ENCODE results near the gene SLX4.

Gene SLX4

DNA sequence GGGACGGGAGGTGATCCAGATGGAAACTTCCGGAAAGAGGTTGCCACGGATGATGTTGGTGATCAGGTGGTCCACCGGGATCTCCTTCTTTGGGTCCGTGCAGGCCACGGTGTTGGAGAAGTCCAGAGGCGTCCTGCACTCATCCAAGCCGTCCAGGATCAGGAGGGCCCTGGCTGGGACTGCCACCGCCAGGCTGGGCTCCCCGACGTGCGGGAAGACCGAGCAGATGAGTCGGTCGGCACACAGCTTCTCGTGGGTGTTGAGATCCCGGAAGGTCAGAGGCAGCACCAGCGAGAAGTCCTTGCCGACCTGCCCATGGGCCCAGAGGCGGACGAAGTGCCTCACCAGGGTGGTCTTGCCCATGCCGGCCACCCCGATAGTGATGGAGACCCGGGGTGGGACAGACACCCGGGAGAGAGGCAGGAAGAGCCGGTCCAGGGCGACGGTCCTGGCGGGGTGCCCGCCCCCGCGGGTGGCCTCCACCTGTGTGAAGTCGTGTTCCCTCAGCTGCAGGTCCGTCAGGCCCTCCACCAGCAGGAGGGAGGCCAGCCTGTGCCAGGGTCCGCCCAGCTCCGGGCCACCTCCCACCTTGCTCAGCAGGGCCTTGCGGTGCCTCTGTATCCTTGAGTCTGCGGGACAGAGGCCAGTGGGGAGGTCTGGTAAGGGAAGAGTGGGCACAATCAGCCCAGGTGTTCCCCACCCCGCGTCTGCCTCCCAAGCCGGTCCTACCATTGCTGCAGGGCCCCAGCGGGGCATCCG, 47.1 kb downstream of the SLX4 start:
- TF ChIP-seq TAF1 (IDR thresholded peaks at IDR 0.05; ENCODE audit: low read depth, low read length) = no peak
- no peak for TF ChIP-seq POU2F2 (IDR thresholded peaks at IDR 0.05; ENCODE audit: low read depth, low read length)
- no peak for TF ChIP-seq POLR2AphosphoS5 (IDR thresholded peaks at IDR 0.05; ENCODE audit: low read depth, low read length)
- TF ChIP-seq POLR2A (IDR thresholded peaks at IDR 0.05; ENCODE audit: low read depth, low read length) = no peak
- TF ChIP-seq SPI1 (IDR thresholded peaks at IDR 0.05; ENCODE audit: low read depth, low read length) = no peak
- TF ChIP-seq PAX5 (IDR thresholded peaks at IDR 0.05; ENCODE audit: insufficient read depth, low read length, severe bottlenecking) = no peak
- FAIRE-seq = no peak
- no peak for DNase-seq (ENCODE audit: insufficient read length, low spot score)

DNA sequence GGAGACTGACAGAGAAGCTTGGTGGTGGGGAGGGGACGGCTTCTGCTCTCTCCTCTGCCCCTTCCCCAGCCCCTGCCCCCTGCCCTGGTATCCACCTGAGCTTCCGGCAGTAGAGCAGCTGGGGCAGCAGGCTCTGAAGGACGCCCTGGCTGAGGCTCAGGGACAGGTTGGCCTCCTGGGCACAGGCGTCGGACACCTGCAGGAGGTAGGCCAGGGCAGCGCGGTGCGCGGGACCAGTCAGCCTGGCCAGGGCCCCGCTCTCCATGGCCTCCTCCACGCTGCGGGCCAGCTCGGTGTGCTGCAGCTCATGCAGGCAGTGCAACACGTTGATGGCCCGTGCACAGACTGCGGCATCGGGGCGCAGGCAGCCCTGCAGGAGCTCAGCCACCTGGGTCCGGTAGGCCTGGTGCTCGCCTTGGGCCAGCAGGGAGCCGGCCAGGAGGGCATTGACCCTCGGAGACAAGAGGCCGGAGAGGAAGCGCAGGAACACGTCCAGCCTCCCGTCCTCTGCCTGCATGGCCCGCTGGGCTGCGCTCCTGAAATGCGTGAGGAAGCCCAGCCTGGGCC, 48.4 kb downstream of the SLX4 start:
- FAIRE-seq (no peak), DNase-seq (ENCODE audit: insufficient read length, low spot score) (no peak)
- TF ChIP-seq TAF1 (IDR thresholded peaks at IDR 0.05; ENCODE audit: low read depth, low read length) (no peak), SPI1 (IDR thresholded peaks at IDR 0.05; ENCODE audit: low read depth, low read length) (no peak), POU2F2 (IDR thresholded peaks at IDR 0.05; ENCODE audit: low read depth, low read length) (no peak), POLR2AphosphoS5 (IDR thresholded peaks at IDR 0.05; ENCODE audit: low read depth, low read length) (no peak), POLR2A (IDR thresholded peaks at IDR 0.05; ENCODE audit: low read depth, low read length) (no peak), PAX5 (IDR thresholded peaks at IDR 0.05; ENCODE audit: insufficient read depth, low read length, severe bottlenecking) (no peak)

DNA sequence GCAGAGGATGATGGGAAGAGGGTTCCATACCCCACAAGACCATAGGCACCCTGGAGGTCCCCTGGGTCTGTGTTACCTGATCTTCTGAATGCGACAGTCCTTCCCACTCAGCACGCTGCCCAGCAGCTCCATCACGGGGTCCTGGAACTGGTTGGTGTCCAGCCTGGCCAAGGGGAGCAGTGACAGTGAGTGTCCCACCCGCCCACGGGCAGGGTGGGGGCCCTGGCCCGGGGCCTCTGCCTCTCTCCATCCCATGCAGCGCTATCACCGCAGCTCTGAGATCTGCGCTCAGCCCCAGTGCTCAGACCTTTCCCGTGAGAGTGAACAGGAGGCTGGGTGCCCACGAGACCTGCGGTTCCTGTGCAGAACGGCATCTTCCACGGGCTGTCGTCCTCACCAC, 49.8 kb downstream of the SLX4 start:
- DNase-seq (ENCODE audit: insufficient read length, low spot score) (no peak), FAIRE-seq (no peak)
- TF ChIP-seq POLR2AphosphoS5 (IDR thresholded peaks at IDR 0.05; ENCODE audit: low read depth, low read length) = no peak
- TF ChIP-seq POU2F2 (IDR thresholded peaks at IDR 0.05; ENCODE audit: low read depth, low read length) = no peak
- no peak for TF ChIP-seq TAF1 (IDR thresholded peaks at IDR 0.05; ENCODE audit: low read depth, low read length)
- TF ChIP-seq PAX5 (IDR thresholded peaks at IDR 0.05; ENCODE audit: insufficient read depth, low read length, severe bottlenecking) = no peak
- no peak for TF ChIP-seq SPI1 (IDR thresholded peaks at IDR 0.05; ENCODE audit: low read depth, low read length)
- TF ChIP-seq POLR2A (IDR thresholded peaks at IDR 0.05; ENCODE audit: low read depth, low read length) = no peak

DNA sequence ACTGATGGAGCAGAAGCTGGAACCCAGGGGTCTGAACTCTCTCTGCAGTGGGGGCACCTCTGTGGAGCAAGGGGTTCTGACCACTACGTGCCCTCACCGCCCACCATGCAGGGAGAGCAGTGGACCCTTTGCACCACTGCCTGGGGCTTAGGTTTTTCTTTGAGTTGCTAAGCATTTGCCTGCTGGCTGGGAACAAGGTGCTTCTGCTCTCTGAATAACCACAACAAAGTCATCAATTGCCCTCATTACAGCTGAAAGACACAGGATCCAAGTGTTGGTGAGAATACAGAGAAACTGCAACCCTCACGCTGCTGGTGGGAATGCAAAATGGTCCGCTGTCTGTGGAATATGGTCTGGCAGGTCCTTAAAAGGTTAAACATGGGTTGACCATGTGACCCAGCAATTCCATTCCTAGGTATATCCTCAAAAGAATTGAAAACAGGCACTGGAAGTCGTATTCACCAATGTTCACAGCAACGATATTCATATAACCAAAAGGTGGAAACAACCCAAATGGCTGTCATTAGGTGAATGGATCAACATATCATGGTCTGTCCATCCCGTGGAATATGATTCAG, 57.0 kb downstream of the SLX4 start:
- FAIRE-seq (peak; percentile 26), DNase-seq (ENCODE audit: insufficient read length, low spot score) (no peak)
- TF ChIP-seq PAX5 (IDR thresholded peaks at IDR 0.05; ENCODE audit: insufficient read depth, low read length, severe bottlenecking) = no peak

DNA sequence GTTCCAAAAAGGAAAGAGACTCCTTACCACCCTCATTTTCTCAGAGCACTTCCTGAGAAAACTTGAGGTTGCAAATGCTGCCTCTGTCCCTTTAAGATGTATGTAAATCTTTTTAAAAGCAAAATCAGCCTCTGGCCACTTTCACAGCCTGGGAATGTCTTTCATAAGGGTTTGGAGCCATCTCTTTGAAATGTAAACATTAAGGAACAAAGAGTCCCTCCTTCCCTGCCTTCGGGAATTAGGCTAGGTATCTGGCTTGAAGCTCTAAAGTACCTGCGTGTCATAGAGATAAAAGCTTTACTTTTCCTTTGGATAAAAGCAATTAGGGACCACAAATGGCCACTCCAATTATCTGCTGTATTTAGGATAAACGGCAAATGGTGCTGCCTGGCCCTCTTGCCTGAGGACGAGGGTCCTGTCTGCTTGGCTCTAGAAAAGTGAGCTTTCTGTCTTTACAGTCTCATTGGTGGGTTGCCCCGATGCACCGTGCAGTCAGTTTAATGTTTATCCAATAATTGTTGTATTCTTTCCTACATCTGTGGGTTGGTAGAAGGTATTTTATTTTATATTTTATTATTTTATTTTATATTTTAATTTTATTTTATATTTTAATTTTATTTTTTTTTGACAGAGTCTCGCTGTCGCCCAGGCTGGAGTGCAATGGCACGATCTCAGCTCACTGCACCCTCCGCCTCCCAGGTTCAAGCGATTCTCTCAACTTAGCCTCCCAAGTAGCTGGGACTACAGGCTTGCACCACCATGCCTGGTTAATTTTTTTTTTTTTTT, 58.1 kb downstream of the SLX4 start:
- TF ChIP-seq SPI1 (IDR thresholded peaks at IDR 0.05; ENCODE audit: low read depth, low read length) (no peak), POLR2A (IDR thresholded peaks at IDR 0.05; ENCODE audit: low read depth, low read length) (no peak), PAX5 (IDR thresholded peaks at IDR 0.05; ENCODE audit: insufficient read depth, low read length, severe bottlenecking) (no peak), TAF1 (IDR thresholded peaks at IDR 0.05; ENCODE audit: low read depth, low read length) (no peak), POU2F2 (IDR thresholded peaks at IDR 0.05; ENCODE audit: low read depth, low read length) (no peak), POLR2AphosphoS5 (IDR thresholded peaks at IDR 0.05; ENCODE audit: low read depth, low read length) (no peak)
- DNase-seq (ENCODE audit: insufficient read length, low spot score) (no peak), FAIRE-seq (no peak)

DNA sequence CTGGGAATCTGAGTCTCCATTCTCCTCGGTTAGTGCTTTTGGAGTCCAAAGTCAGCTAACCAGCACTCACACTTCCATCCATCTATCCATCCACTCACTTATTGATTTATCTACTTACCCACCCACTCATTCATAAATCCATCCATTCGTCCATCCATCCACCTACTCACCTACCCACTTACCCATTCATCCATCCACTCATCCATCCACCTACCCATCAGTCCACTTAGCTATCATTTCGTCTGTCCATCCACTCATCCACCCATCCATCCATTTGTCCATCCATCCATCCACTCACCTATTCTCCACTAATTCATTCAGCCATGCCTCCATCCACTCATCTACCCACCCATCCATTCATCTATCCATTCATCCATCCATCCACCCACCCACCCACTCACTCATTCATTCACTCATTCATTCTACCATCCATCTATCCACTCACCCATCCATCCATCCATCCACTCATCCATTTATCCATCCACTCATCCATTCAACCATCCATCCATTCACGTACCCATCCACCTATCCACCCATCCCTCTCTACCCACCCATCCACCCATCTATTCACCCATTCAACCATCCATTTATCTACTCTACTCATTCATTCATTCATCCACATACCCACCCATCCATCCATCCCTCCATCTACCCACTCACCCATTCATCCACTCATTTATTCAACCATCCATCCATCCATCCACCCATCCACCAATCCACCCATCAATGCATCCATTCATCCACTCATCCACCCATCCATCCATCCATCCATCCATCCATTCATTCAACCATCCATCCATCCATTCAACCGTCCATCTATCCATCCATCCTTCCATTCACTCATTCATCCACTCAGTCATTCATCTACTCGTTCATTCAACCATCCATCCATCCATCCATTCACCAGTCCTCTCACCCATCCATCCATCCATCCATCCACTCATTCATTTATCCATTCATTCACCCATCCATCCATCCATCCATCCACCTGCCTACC, 60.3 kb downstream of the SLX4 start:
- TF ChIP-seq POLR2A (IDR thresholded peaks at IDR 0.05; ENCODE audit: low read depth, low read length) (no peak), TAF1 (IDR thresholded peaks at IDR 0.05; ENCODE audit: low read depth, low read length) (no peak), SPI1 (IDR thresholded peaks at IDR 0.05; ENCODE audit: low read depth, low read length) (no peak), POU2F2 (IDR thresholded peaks at IDR 0.05; ENCODE audit: low read depth, low read length) (no peak), POLR2AphosphoS5 (IDR thresholded peaks at IDR 0.05; ENCODE audit: low read depth, low read length) (no peak), PAX5 (IDR thresholded peaks at IDR 0.05; ENCODE audit: insufficient read depth, low read length, severe bottlenecking) (no peak)
- FAIRE-seq (no peak), DNase-seq (ENCODE audit: insufficient read length, low spot score) (no peak)

DNA sequence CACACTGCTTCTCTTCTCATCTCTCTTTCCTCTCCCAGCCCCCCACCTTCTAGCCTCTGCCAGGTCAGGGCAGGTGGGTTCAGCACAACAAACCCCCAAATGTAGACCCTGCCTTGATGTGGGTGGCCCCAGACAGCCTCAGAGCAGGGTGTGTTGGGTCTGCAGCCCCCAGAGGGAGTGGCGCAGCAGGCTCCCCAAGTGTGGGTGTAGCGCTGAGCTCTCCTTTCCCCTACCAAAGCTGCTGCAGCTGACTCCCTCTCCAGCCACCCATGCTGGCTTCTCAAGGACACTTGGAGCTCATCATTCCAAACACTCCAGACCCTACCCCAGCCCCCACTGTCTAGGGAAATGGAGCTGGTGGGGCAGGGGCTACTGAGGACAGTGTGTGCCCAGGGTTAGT, 61.5 kb downstream of the SLX4 start:
- FAIRE-seq = no peak
- TF ChIP-seq POLR2AphosphoS5 (IDR thresholded peaks at IDR 0.05; ENCODE audit: low read depth, low read length) (no peak), SPI1 (IDR thresholded peaks at IDR 0.05; ENCODE audit: low read depth, low read length) (no peak), POU2F2 (IDR thresholded peaks at IDR 0.05; ENCODE audit: low read depth, low read length) (no peak), PAX5 (IDR thresholded peaks at IDR 0.05; ENCODE audit: insufficient read depth, low read length, severe bottlenecking) (no peak), POLR2A (IDR thresholded peaks at IDR 0.05; ENCODE audit: low read depth, low read length) (no peak), TAF1 (IDR thresholded peaks at IDR 0.05; ENCODE audit: low read depth, low read length) (no peak)
- no peak for DNase-seq (ENCODE audit: insufficient read length, low spot score)

DNA sequence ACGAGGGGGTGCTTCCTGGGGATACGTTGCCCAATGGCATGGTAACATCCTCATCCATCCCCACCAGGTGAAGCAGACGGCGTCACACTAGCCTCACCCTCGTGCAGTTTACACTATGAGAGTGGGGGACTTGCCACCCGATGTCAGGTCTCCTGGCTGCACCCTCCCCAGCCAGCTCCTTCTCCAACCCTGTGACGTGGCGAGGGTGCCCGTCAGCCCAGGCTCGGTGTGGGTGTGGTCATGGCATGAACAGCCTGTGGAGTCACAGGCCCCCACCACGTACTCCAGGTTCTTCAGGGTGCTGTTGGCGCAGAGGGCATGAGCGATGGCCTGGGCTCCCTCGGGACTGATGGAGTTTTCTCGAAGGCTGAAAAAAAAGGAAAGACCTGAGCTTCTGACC, 62.5 kb downstream of the SLX4 start:
- FAIRE-seq = no peak

More for the DNA sequence above, 62.5 kb downstream of the SLX4 start:
- DNase-seq (ENCODE audit: insufficient read length, low spot score) = no peak
- TF ChIP-seq TAF1 (IDR thresholded peaks at IDR 0.05; ENCODE audit: low read depth, low read length) (no peak), POLR2AphosphoS5 (IDR thresholded peaks at IDR 0.05; ENCODE audit: low read depth, low read length) (no peak), PAX5 (IDR thresholded peaks at IDR 0.05; ENCODE audit: insufficient read depth, low read length, severe bottlenecking) (no peak)
